SK-N-SH treated with all-trans-retinoic acid at 6 μM for 48 hours (cell line): ENCODE results near the gene EIF4ENIF1.

Experiments used
- ATAC-seq: fragments of 200-7000 bp; cut with Tn5 transposase; 3 replicates; pipeline ENCODE4 v1.9.1; 2020; ENCODE audit warnings: mild to moderate bottlenecking, moderate library complexity
- ARNTL ChIP-seq: fragments of 450-650 bp; formaldehyde crosslinking; IDR thresholded peaks from 2 replicates; pipeline ENCODE4 v1.5.0; 2020; ENCODE audit warnings: low read depth, mild to moderate bottlenecking, moderate library complexity, borderline replicate concordance
- BACH2 ChIP-seq: fragments of 250-450 bp; sonication (Bioruptor Pico); IDR thresholded peaks from 2 replicates; pipeline ENCODE4 v1.9.0; 2021; ENCODE audit warnings: mild to moderate bottlenecking, borderline replicate concordance
- ESRRG ChIP-seq: fragments of 250-450 bp; sonication (Bioruptor Pico); IDR thresholded peaks from 2 replicates; pipeline ENCODE4 v1.6.1; 2021; ENCODE audit warnings: mild to moderate bottlenecking
- GLIS3 ChIP-seq: fragments of 250-450 bp; sonication (Bioruptor Pico); IDR thresholded peaks from 2 replicates; pipeline ENCODE4 v1.5.0; 2020; ENCODE audit warnings: mild to moderate bottlenecking, moderate library complexity
- ISL1 ChIP-seq: fragments of 250-450 bp; sonication (Bioruptor Pico); IDR thresholded peaks from 2 replicates; pipeline ENCODE4 v2.1.2; 2022; ENCODE audit warnings: mild to moderate bottlenecking, moderate library complexity
- OSR1 ChIP-seq: fragments of 250-450 bp; sonication (Bioruptor Pico); IDR thresholded peaks from 2 replicates; pipeline ENCODE4 v1.8.0; 2022; ENCODE audit warnings: moderate library complexity, mild to moderate bottlenecking, inconsistent platforms
- PPARA ChIP-seq: fragments of 250-450 bp; sonication (Bioruptor Pico); IDR thresholded peaks from 2 replicates; pipeline ENCODE4 v1.5.0; 2020; ENCODE audit warnings: mild to moderate bottlenecking, borderline replicate concordance
- RARB ChIP-seq: fragments of 250-450 bp; sonication (Bioruptor Pico); IDR thresholded peaks from 2 replicates; pipeline ENCODE4 v1.8.0; 2021; ENCODE audit warnings: mild to moderate bottlenecking, moderate library complexity
- SNAI2 ChIP-seq: fragments of 250-450 bp; sonication (Bioruptor Pico); IDR thresholded peaks from 2 replicates; pipeline ENCODE4 v1.5.0; 2020; ENCODE audit warnings: mild to moderate bottlenecking, moderate library complexity
- TCF4 ChIP-seq: fragments of 250-450 bp; sonication (Bioruptor Pico); IDR thresholded peaks from 2 replicates; pipeline ENCODE4 v1.8.0; 2021; ENCODE audit warnings: mild to moderate bottlenecking, moderate library complexity, borderline replicate concordance
- TOX ChIP-seq: fragments of 250-450 bp; sonication (Bioruptor Pico); IDR thresholded peaks from 2 replicates; pipeline ENCODE4 v1.8.0; 2021; ENCODE audit warnings: mild to moderate bottlenecking, moderate library complexity, borderline replicate concordance
- ZC3H10 ChIP-seq: fragments of 250-450 bp; sonication (Bioruptor Pico); IDR thresholded peaks from 2 replicates; pipeline ENCODE4 v1.5.1; 2021; ENCODE audit warnings: mild to moderate bottlenecking, moderate library complexity
- ZFP3 ChIP-seq: fragments of 250-450 bp; sonication (Bioruptor Pico); IDR thresholded peaks from 2 replicates; pipeline ENCODE4 v1.5.0; 2020; ENCODE audit warnings: mild to moderate bottlenecking, moderate library complexity
- ZFP30 ChIP-seq: fragments of 450-650 bp; formaldehyde crosslinking; IDR thresholded peaks from 2 replicates; pipeline ENCODE4 v1.5.0; 2022; ENCODE audit warnings: mild to moderate bottlenecking, moderate library complexity
- ZNF565 ChIP-seq: fragments of 450-650 bp; formaldehyde crosslinking; conservative IDR thresholded peaks from 2 replicates; pipeline ENCODE4 v1.5.0; 2020; ENCODE audit warnings: low read depth, mild to moderate bottlenecking, moderate library complexity
- ZNF70 ChIP-seq: fragments of 450-650 bp; formaldehyde crosslinking; IDR thresholded peaks from 2 replicates; pipeline ENCODE4 v1.5.0; 2020; ENCODE audit warnings: mild to moderate bottlenecking, moderate library complexity
- ZNF8 ChIP-seq: fragments of 450-650 bp; formaldehyde crosslinking; IDR thresholded peaks from 2 replicates; pipeline ENCODE4 v1.5.0; 2020; ENCODE audit warnings: mild to moderate bottlenecking, moderate library complexity
- TF ChIP-seq, protein P1 (sequence below): fragments of 250-450 bp; sonication (Bioruptor Pico); IDR thresholded peaks from 2 replicates; pipeline ENCODE4 v1.5.1; 2020; ENCODE audit warnings: low read depth, mild to moderate bottlenecking, moderate library complexity
- TF ChIP-seq, protein P2 (sequence below): fragments of 250-450 bp; sonication (Bioruptor Pico); IDR thresholded peaks from 2 replicates; pipeline ENCODE4 v1.5.0; 2020; ENCODE audit warnings: mild to moderate bottlenecking, moderate library complexity
- TF ChIP-seq, protein P3 (sequence below): fragments of 250-450 bp; sonication (Bioruptor Pico); IDR thresholded peaks from 2 replicates; pipeline ENCODE4 v1.8.0; 2020; ENCODE audit warnings: mild to moderate bottlenecking, moderate library complexity, borderline replicate concordance
- TF ChIP-seq, protein P4 (sequence below): fragments of 250-450 bp; sonication (Bioruptor Pico); IDR thresholded peaks from 2 replicates; pipeline ENCODE4 v1.5.1; 2021; ENCODE audit warnings: mild to moderate bottlenecking, moderate library complexity
- TF ChIP-seq, protein P5 (sequence below): fragments of 250-450 bp; sonication (Bioruptor Pico); IDR thresholded peaks from 2 replicates; pipeline ENCODE4 v1.8.0; 2021; ENCODE audit warnings: low read depth, mild to moderate bottlenecking, moderate library complexity, borderline replicate concordance

EIF4ENIF1 gene

DNA sequence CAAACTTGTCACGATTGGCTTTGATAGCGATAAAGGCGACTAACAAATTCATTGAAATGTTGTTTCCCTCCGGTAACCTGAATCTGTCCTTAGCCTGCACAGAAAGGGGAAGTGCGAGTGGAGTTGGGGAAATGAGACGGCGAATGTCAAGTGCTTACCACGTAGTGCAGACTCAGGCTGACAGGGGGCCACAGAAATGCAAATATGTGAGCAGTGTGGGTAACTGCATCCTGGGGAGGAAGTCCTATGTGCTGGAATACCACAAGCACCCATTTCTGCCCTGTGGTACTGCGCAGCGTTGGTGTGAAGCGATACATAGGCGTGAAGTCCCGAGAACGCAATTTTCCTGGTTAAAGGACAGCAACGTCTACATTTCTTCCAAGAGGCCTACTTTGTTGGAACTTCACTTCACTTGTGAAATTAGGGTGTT is 869 bp upstream of the EIF4ENIF1 start:
- TF ChIP-seq ARNTL: no peak
- ATAC-seq: peak; percentile 76

DNA sequence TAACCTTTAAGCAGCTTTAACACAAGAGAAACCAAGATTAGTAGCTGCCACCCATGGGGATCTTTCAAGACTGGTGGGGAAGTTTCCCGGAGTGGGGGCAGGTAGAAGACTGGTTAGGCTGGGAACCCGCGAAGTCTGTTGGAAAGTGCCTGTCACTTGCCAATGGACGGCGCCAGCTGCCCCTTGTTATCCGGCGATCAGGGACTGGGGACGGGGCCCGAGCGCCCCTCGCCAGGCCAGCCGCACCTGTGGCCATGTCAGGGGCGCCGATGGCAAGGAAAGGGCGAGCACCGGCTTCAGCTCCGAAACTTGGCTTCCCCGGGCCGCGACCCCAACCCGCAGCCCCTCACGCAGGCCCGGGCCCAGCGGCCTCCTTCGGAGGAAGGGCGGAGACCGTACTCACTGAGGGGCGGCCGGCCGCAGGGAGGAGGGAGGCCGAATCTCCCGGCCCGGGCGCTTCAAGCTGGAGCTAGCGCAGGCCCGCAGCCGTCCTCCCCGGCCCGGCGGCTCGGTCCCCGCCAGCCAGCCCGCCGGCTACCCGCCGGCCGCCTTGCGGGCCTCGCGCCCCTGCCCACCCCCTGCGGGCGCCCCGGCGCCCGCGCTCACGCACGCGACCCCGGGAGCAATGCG is 539 bp downstream of the EIF4ENIF1 start:
- peak; percentile 55 for ATAC-seq
- TF ChIP-seq, protein P1, sequence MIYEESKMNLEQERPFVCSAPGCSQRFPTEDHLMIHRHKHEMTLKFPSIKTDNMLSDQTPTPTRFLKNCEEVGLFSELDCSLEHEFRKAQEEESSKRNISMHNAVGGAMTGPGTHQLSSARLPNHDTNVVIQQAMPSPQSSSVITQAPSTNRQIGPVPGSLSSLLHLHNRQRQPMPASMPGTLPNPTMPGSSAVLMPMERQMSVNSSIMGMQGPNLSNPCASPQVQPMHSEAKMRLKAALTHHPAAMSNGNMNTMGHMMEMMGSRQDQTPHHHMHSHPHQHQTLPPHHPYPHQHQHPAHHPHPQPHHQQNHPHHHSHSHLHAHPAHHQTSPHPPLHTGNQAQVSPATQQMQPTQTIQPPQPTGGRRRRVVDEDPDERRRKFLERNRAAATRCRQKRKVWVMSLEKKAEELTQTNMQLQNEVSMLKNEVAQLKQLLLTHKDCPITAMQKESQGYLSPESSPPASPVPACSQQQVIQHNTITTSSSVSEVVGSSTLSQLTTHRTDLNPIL (CRISPR knock-in tag): no peak
- TF ChIP-seq ZNF8 (CRISPR knock-in tag) (no peak), ESRRG (CRISPR knock-in tag) (no peak), RARB (CRISPR knock-in tag) (no peak), TOX (no peak), TCF4 (CRISPR knock-in tag) (no peak), ZFP3 (CRISPR knock-in tag) (no peak), OSR1 (no peak), BACH2 (CRISPR knock-in tag) (no peak), SNAI2 (CRISPR knock-in tag) (no peak), ZNF565 (no peak), ZC3H10 (no peak), ZFP30 (CRISPR knock-in tag) (no peak)
- TF ChIP-seq, protein P2, sequence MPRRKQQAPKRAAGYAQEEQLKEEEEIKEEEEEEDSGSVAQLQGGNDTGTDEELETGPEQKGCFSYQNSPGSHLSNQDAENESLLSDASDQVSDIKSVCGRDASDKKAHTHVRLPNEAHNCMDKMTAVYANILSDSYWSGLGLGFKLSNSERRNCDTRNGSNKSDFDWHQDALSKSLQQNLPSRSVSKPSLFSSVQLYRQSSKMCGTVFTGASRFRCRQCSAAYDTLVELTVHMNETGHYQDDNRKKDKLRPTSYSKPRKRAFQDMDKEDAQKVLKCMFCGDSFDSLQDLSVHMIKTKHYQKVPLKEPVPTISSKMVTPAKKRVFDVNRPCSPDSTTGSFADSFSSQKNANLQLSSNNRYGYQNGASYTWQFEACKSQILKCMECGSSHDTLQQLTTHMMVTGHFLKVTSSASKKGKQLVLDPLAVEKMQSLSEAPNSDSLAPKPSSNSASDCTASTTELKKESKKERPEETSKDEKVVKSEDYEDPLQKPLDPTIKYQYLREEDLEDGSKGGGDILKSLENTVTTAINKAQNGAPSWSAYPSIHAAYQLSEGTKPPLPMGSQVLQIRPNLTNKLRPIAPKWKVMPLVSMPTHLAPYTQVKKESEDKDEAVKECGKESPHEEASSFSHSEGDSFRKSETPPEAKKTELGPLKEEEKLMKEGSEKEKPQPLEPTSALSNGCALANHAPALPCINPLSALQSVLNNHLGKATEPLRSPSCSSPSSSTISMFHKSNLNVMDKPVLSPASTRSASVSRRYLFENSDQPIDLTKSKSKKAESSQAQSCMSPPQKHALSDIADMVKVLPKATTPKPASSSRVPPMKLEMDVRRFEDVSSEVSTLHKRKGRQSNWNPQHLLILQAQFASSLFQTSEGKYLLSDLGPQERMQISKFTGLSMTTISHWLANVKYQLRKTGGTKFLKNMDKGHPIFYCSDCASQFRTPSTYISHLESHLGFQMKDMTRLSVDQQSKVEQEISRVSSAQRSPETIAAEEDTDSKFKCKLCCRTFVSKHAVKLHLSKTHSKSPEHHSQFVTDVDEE (CRISPR knock-in tag): no peak
- TF ChIP-seq, protein P3, sequence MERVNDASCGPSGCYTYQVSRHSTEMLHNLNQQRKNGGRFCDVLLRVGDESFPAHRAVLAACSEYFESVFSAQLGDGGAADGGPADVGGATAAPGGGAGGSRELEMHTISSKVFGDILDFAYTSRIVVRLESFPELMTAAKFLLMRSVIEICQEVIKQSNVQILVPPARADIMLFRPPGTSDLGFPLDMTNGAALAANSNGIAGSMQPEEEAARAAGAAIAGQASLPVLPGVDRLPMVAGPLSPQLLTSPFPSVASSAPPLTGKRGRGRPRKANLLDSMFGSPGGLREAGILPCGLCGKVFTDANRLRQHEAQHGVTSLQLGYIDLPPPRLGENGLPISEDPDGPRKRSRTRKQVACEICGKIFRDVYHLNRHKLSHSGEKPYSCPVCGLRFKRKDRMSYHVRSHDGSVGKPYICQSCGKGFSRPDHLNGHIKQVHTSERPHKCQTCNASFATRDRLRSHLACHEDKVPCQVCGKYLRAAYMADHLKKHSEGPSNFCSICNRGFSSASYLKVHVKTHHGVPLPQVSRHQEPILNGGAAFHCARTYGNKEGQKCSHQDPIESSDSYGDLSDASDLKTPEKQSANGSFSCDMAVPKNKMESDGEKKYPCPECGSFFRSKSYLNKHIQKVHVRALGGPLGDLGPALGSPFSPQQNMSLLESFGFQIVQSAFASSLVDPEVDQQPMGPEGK: no peak

DNA sequence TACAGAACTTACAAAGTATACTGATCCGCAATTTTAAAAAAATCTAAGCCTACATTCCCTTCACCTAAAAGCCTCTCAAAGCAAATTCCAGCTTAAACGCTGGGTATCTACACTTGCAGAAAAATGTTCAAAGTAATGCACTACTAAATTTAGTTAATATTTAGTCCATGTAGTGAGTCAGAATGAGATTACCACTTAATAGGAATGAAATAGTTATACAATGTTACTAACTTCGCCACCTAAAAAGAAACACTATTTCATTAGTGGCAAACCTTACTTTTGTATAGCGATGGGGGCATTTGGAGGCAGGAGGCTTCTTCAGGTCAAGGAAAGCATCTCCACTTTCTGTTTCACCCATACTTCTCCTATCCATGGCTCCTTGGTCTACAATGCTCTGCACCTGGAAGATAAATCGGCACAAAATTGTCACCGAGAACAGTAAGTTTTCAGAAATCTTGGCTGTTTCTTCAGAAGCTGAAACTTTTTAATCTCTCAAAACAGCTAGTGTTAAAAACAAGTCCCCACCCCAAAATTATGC is 1.2 kb downstream of the EIF4ENIF1 start:
- TF ChIP-seq, protein P3: no peak
- TF ChIP-seq TCF4 (CRISPR knock-in tag): no peak
- TF ChIP-seq, protein P4, sequence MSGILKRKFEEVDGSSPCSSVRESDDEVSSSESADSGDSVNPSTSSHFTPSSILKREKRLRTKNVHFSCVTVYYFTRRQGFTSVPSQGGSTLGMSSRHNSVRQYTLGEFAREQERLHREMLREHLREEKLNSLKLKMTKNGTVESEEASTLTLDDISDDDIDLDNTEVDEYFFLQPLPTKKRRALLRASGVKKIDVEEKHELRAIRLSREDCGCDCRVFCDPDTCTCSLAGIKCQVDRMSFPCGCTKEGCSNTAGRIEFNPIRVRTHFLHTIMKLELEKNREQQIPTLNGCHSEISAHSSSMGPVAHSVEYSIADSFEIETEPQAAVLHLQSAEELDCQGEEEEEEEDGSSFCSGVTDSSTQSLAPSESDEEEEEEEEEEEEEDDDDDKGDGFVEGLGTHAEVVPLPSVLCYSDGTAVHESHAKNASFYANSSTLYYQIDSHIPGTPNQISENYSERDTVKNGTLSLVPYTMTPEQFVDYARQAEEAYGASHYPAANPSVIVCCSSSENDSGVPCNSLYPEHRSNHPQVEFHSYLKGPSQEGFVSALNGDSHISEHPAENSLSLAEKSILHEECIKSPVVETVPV (CRISPR knock-in tag): no peak
- TF ChIP-seq, protein P1 (CRISPR knock-in tag): no peak
- TF ChIP-seq ZNF70 (CRISPR knock-in tag): no peak
- no peak for TF ChIP-seq ESRRG (CRISPR knock-in tag)
- TF ChIP-seq, protein P5, sequence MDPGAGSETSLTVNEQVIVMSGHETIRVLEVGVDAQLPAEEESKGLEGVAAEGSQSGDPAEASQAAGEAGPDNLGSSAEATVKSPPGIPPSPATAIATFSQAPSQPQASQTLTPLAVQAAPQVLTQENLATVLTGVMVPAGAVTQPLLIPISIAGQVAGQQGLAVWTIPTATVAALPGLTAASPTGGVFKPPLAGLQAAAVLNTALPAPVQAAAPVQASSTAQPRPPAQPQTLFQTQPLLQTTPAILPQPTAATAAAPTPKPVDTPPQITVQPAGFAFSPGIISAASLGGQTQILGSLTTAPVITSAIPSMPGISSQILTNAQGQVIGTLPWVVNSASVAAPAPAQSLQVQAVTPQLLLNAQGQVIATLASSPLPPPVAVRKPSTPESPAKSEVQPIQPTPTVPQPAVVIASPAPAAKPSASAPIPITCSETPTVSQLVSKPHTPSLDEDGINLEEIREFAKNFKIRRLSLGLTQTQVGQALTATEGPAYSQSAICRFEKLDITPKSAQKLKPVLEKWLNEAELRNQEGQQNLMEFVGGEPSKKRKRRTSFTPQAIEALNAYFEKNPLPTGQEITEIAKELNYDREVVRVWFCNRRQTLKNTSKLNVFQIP: no peak
- no peak for TF ChIP-seq ZNF8 (CRISPR knock-in tag)
- no peak for TF ChIP-seq OSR1
- no peak for TF ChIP-seq GLIS3 (CRISPR knock-in tag)
- TF ChIP-seq SNAI2 (CRISPR knock-in tag): no peak
- TF ChIP-seq ARNTL: no peak
- TF ChIP-seq PPARA (CRISPR knock-in tag): no peak
- TF ChIP-seq ZFP30 (CRISPR knock-in tag): no peak
- TF ChIP-seq ISL1: no peak
- ATAC-seq: no peak
